Neural cell (in vitro differentiated cells): ENCODE results near the gene DCX. TPM values are rescaled to one million over a fixed set of nuclear protein-coding genes. Genes with fewer than 3 reads are reported as not detected.

ENCODE experiments used
- H2AFZ ChIP-seq: fragments of 200-600, 300-800 bp; sonication (generic), shearing (Covaris generic); 2 replicates; pipeline ENCODE4 v1.6.0; 2014; ENCODE audit warnings: low read depth, mild to moderate bottlenecking, antibody characterized with exemption, low read length, moderate library complexity
- H3F3A ChIP-seq: fragments of 200-600 bp; shearing (Covaris generic); 2 replicates; pipeline ENCODE4 v1.6.1; 2016; ENCODE audit warnings: mild to moderate bottlenecking, moderate library complexity, mixed read lengths, antibody characterized with exemption, low read length; ENCODE audit not compliant: insufficient read depth, poor library complexity, severe bottlenecking
- H3K27ac ChIP-seq: fragments of 200-600, 300-800 bp; sonication (generic), shearing (Covaris generic); 2 replicates; pipeline ENCODE4 v1.5.1; 2014; ENCODE audit warnings: mild to moderate bottlenecking, low read length, moderate library complexity
- H3K27me3 ChIP-seq: fragments of 300-800, 200-600 bp; sonication (generic), shearing (Covaris generic); 2 replicates; pipeline ENCODE4 v1.6.0; 2014; ENCODE audit warnings: mild to moderate bottlenecking, low read depth, low read length, moderate library complexity; ENCODE audit not compliant: insufficient read depth
- H3K36me3 ChIP-seq: fragments of 300-800, 200-600 bp; sonication (generic), shearing (Covaris generic); 2 replicates; pipeline ENCODE4 v1.5.1; 2014; ENCODE audit warnings: mild to moderate bottlenecking, antibody characterized with exemption, low read length, moderate library complexity; ENCODE audit not compliant: insufficient read depth
- H3K4me2 ChIP-seq: fragments of 300-800, 200-600 bp; sonication (generic), shearing (Covaris generic); 2 replicates; pipeline ENCODE4 v1.6.0; 2014; ENCODE audit warnings: mild to moderate bottlenecking, low read length
- H3K4me3 ChIP-seq: fragments of 300-800, 200-600 bp; sonication (generic), shearing (Covaris generic); 2 replicates; pipeline ENCODE4 v1.5.1; 2014; ENCODE audit warnings: mild to moderate bottlenecking, low read length, moderate library complexity
- H3K79me2 ChIP-seq: fragments of 200-600 bp; shearing (Covaris generic); replicated peaks from 2 replicates; pipeline ENCODE4 v1.6.0; 2014; ENCODE audit warnings: mild to moderate bottlenecking, low read length, moderate library complexity; ENCODE audit not compliant: insufficient read depth
- H3K9ac ChIP-seq: fragments of 300-800, 200-600 bp; sonication (generic), shearing (Covaris generic); 2 replicates; pipeline ENCODE4 v1.6.1; 2016; ENCODE audit warnings: mild to moderate bottlenecking, low read length, mixed read lengths
- H3K9me2 ChIP-seq: fragments of 200-600 bp; shearing (Covaris generic); 2 replicates; pipeline ENCODE4 v1.6.1; 2016; ENCODE audit warnings: mild to moderate bottlenecking, low read length, mixed read lengths; ENCODE audit not compliant: insufficient read depth
- H3K9me3 ChIP-seq: fragments of 200-600, 300-800 bp; sonication (generic), shearing (Covaris generic); 2 replicates; pipeline ENCODE4 v1.6.1; 2016; ENCODE audit warnings: mild to moderate bottlenecking, mixed run types, low read length, moderate library complexity, mixed read lengths
- H4K20me1 ChIP-seq: fragments of 200-600 bp; shearing (Covaris generic); 2 replicates; pipeline ENCODE4 v1.6.1; 2016; ENCODE audit warnings: mild to moderate bottlenecking, mixed run types; ENCODE audit not compliant: insufficient read depth
- EP300 ChIP-seq: fragments of 450-650 bp; conservative IDR thresholded peaks from 2 replicates; pipeline ENCODE4 v1.6.1; 2014; ENCODE audit warnings: antibody characterized with exemption, mild to moderate bottlenecking, moderate library complexity; ENCODE audit not compliant: poor library complexity, severe bottlenecking
- EZH2 ChIP-seq: fragments of 200-600, 300-800 bp; shearing (Covaris generic), sonication (generic); IDR thresholded peaks from 2 replicates; pipeline ENCODE4 v1.6.1; 2014; ENCODE audit warnings: antibody characterized with exemption, low read length, borderline replicate concordance, mild to moderate bottlenecking; ENCODE audit not compliant: insufficient read depth, poor library complexity, severe bottlenecking
- MXI1 ChIP-seq: fragments of 450-650 bp; conservative IDR thresholded peaks from 2 replicates; pipeline ENCODE4 v1.6.1; 2014; ENCODE audit warnings: antibody characterized with exemption, mild to moderate bottlenecking; ENCODE audit not compliant: poor library complexity, severe bottlenecking
- POLR2AphosphoS5 ChIP-seq: IDR thresholded peaks from 2 replicates; pipeline ENCODE4 v1.6.1; 2012
- RAD21 ChIP-seq: fragments of 450-650 bp; conservative IDR thresholded peaks from 2 replicates; pipeline ENCODE4 v1.6.1; 2014; ENCODE audit warnings: antibody characterized with exemption, mild to moderate bottlenecking, moderate library complexity
- REST ChIP-seq: IDR thresholded peaks from 2 replicates; pipeline ENCODE4 v1.6.1; 2012; ENCODE audit warnings: borderline replicate concordance
- SMC3 ChIP-seq: fragments of 450-650 bp; conservative IDR thresholded peaks from 2 replicates; pipeline ENCODE4 v1.6.1; 2014; ENCODE audit warnings: antibody characterized with exemption, mild to moderate bottlenecking, moderate library complexity; ENCODE audit not compliant: poor library complexity
- TAF1 ChIP-seq: IDR thresholded peaks from 2 replicates; pipeline ENCODE4 v1.6.1; 2012; ENCODE audit warnings: low read depth
- polyA plus RNA-seq: library from polyadenylated mRNA; depleted of rRNA; stranded (reverse); fragments of >200 nt; gene quantifications from 2 replicates; pipeline ENCODE4 v1.2.3, GENCODE V29; 2014
- TF ChIP-seq, protein P1 (sequence below): fragments of 450-650 bp; IDR thresholded peaks from 2 replicates; pipeline ENCODE4 v1.5.1; 2014; ENCODE audit warnings: antibody characterized with exemption, mild to moderate bottlenecking, moderate library complexity; ENCODE audit not compliant: poor library complexity, severe bottlenecking

DCX gene
- polyA plus RNA-seq, 1 donor from 2014 or later, result 180 TPM

DNA sequence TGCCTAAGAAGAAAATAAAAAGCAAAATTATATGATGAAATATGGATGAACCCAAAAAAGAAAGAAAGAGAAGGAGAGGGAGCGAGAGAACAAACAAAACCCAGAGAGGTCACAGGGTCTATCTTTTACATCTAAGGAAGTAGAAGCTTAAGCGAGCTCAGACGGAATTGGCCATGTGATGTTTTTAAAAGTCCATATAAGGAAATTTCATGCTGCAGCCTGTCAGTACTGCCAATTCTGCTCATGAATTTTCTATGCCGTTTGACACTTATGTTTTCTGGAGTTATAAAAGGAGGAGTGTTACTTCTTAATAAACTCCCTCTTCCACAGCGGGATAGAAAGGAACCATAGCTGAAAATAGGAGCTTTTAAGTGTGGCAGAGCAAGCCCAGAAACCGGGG is 32.9 kb upstream of the DCX start:
- no peak overlapping the region for H2AFZ ChIP-seq
- no peaks in the 10 kb centered on the region for H3F3A ChIP-seq
- peak overlapping the region; percentile 45 for H3K27ac ChIP-seq
- H3K36me3 ChIP-seq, result no peaks in the 10 kb centered on the region
- H3K4me2 ChIP-seq, result no peak overlapping the region
- no peaks in the 10 kb centered on the region for H3K9me3 ChIP-seq
- TF ChIP-seq POLR2AphosphoS5 (no peak), SMC3 (no peak), EP300 (no peak), MXI1 (no peak), RAD21 (no peak), REST (no peak), EZH2 (no peak), TAF1 (no peak)
- TF ChIP-seq, protein P1, sequence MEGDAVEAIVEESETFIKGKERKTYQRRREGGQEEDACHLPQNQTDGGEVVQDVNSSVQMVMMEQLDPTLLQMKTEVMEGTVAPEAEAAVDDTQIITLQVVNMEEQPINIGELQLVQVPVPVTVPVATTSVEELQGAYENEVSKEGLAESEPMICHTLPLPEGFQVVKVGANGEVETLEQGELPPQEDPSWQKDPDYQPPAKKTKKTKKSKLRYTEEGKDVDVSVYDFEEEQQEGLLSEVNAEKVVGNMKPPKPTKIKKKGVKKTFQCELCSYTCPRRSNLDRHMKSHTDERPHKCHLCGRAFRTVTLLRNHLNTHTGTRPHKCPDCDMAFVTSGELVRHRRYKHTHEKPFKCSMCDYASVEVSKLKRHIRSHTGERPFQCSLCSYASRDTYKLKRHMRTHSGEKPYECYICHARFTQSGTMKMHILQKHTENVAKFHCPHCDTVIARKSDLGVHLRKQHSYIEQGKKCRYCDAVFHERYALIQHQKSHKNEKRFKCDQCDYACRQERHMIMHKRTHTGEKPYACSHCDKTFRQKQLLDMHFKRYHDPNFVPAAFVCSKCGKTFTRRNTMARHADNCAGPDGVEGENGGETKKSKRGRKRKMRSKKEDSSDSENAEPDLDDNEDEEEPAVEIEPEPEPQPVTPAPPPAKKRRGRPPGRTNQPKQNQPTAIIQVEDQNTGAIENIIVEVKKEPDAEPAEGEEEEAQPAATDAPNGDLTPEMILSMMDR, result no peak
- H3K27me3 ChIP-seq, result no peaks in the 10 kb centered on the region
- no peak overlapping the region for H3K4me3 ChIP-seq
- no peaks in the 10 kb centered on the region for H4K20me1 ChIP-seq
- H3K9ac ChIP-seq, result peak overlapping the region; percentile 41
- H3K79me2 ChIP-seq, result no peaks in the 10 kb centered on the region
- no peaks in the 10 kb centered on the region for H3K9me2 ChIP-seq

DNA sequence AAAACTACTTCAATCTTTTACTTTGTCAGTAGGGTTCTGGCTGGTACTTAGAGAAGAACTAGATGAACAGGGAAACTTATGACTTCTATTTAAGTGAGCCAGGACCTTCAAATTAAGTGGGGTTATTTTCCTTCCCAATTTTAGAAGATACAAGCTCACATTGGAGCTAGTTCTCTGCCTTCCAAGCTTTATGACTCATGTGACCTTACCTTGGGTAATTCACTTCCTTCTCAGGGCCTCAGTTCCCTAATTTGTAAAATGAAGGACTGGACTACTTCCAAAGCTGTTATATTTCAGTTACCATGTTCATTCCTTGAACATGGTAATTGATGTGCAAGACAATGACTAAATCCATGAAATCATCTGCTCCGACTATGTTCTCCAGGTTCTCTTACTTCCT is 32.0 kb upstream of the DCX start:
- Histone ChIP-seq H2AFZ (no peak overlapping the region), H3K9ac (no peak overlapping the region), H3K4me3 (no peak overlapping the region), H3K9me3 (no peaks in the 10 kb centered on the region), H3K79me2 (no peaks in the 10 kb centered on the region), H4K20me1 (no peaks in the 10 kb centered on the region), H3K27ac (no peak overlapping the region), H3F3A (no peaks in the 10 kb centered on the region), H3K27me3 (no peaks in the 10 kb centered on the region), H3K36me3 (no peaks in the 10 kb centered on the region), H3K9me2 (no peaks in the 10 kb centered on the region), H3K4me2 (no peak overlapping the region)
- no peak for TF ChIP-seq SMC3
- no peak for TF ChIP-seq MXI1
- TF ChIP-seq, protein P1, result no peak
- no peak for TF ChIP-seq REST
- no peak for TF ChIP-seq TAF1
- no peak for TF ChIP-seq EP300
- no peak for TF ChIP-seq RAD21
